HepG2 (cell line): ENCODE data around the gene YKT6. TPM values are rescaled to one million over a fixed set of nuclear protein-coding genes. Genes with fewer than 3 reads are reported as not detected.

Experiments
- polyA plus RNA-seq, 8 experiments: library from polyadenylated mRNA; depleted of rRNA in 3 of 8; stranded (reverse) in 7 of 8; unstranded in 1 of 8; fragments of >200 nt; fragmentation: Illumina TruSeq in 4 of 8; extraction: Trizol in 4 of 8; gene quantifications; 2 replicates each; pipeline versions ENCODE4 v1.2.1 to v1.2.3, GENCODE V29; 2011 to 2016; ENCODE audit warnings: low read depth in 4 of 8, missing spikeins in 1 of 8, mixed read lengths in 1 of 8; ENCODE audit not compliant: insufficient read depth in 1 of 8
- total RNA-seq, 5 experiments: library from RNA; depleted of rRNA; stranded (reverse); fragments of >200 nt; fragmentation: Illumina TruSeq; extraction: Trizol; gene quantifications; 2 replicates each; pipeline ENCODE4 v1.2.3, GENCODE V29; 2016; ENCODE audit warnings: low read depth in 1 of 5

YKT6 gene
- total and polyA plus RNA-seq, 2 of the 13 experiments (the other 11 are each of a cell fraction or from before 2014, with no cell fraction given), result 52.2 to 60.3 TPM

Other genes with a start within 250 kb of the YKT6 start
- gene SPDYE1, start 203.1 kb upstream of the YKT6 start, total RNA-seq (2016; rRNA removed; fragmentation: Illumina TruSeq; extraction: Trizol), result not detected in 2 replicates
- gene SPDYE1, start 203.1 kb upstream of the YKT6 start, polyA plus RNA-seq (2011; rRNA removed), result not detected in 2 replicates
- gene DBNL, start 156.3 kb upstream of the YKT6 start, total RNA-seq (2016; rRNA removed; fragmentation: Illumina TruSeq; extraction: Trizol), result 35.1 and 35.4 TPM in 2 replicates
- 20.8 and 29.0 TPM in 2 replicates for gene DBNL, start 156.3 kb upstream of the YKT6 start, polyA plus RNA-seq (2011; rRNA removed)
- 0.22 TPM in 1 of 2 replicates, not detected in the other for gene PGAM2, start 135.4 kb upstream of the YKT6 start, total RNA-seq (2016; rRNA removed; fragmentation: Illumina TruSeq; extraction: Trizol)
- gene PGAM2, start 135.4 kb upstream of the YKT6 start, polyA plus RNA-seq (2011; rRNA removed), result 0.18 TPM in 1 of 2 replicates, not detected in the other
- gene POLM, start 118.4 kb upstream of the YKT6 start, total RNA-seq (2016; rRNA removed; fragmentation: Illumina TruSeq; extraction: Trizol), result 2.4 and 5.2 TPM in 2 replicates
- 5.4 and 6.6 TPM in 2 replicates for gene POLM, start 118.4 kb upstream of the YKT6 start, polyA plus RNA-seq (2011; rRNA removed)
- gene AEBP1, start 96.6 kb upstream of the YKT6 start, total RNA-seq (2016; rRNA removed; fragmentation: Illumina TruSeq; extraction: Trizol), result 0.22 TPM in 1 of 2 replicates, not detected in the other
- 0.55 and 0.81 TPM in 2 replicates for gene AEBP1, start 96.6 kb upstream of the YKT6 start, polyA plus RNA-seq (2011; rRNA removed)
- 87.6 and 98.8 TPM in 2 replicates for gene POLD2, start 77.4 kb upstream of the YKT6 start, total RNA-seq (2016; rRNA removed; fragmentation: Illumina TruSeq; extraction: Trizol)
- gene POLD2, start 77.4 kb upstream of the YKT6 start, polyA plus RNA-seq (2011; rRNA removed), result 86.7 and 95.1 TPM in 2 replicates
- gene MYL7, start 59.6 kb upstream of the YKT6 start, total RNA-seq (2016; rRNA removed; fragmentation: Illumina TruSeq; extraction: Trizol), result 1.7 and 1.8 TPM in 2 replicates
- gene MYL7, start 59.6 kb upstream of the YKT6 start, polyA plus RNA-seq (2011; rRNA removed), result not detected in 2 replicates
- gene GCK, start 11.5 kb upstream of the YKT6 start, total RNA-seq (2016; rRNA removed; fragmentation: Illumina TruSeq; extraction: Trizol), result not detected in 2 replicates
- gene GCK, start 11.5 kb upstream of the YKT6 start, polyA plus RNA-seq (2011; rRNA removed), result not detected in 2 replicates
- 0.13 and 0.27 TPM in 2 replicates for gene CAMK2B, start 124.6 kb downstream of the YKT6 start, total RNA-seq (2016; rRNA removed; fragmentation: Illumina TruSeq; extraction: Trizol)
- gene CAMK2B, start 124.6 kb downstream of the YKT6 start, polyA plus RNA-seq (2011; rRNA removed), result 0.20 and 0.48 TPM in 2 replicates